H1 (cell line): Measurements from ENCODE around the gene CUEDC2. TPM values are rescaled to one million over a fixed set of nuclear protein-coding genes. Genes with fewer than 3 reads are reported as not detected.

Experiments
- CTCF ChIA-PET: fragments of 300-600 bp; sonication (Branson Sonifier 250); formaldehyde crosslinking; loops from one replicate; lab custom pipeline; 2021; ENCODE audit not compliant: partially characterized antibody; lab: Charles Lee
- POLR2A ChIA-PET: fragments of 300-600 bp; sonication (Branson Sonifier 250); formaldehyde crosslinking; loops from one replicate; lab custom pipeline; 2021; ENCODE audit warnings: inconsistent platforms; ENCODE audit not compliant: partially characterized antibody; lab: Charles Lee
- DNase-seq, 2 experiments: peaks; one replicate each; pipeline versions ENCODE4 v3.0.0 to v3.0.0-alpha.2; 2010 to 2022; ENCODE audit warnings: low spot score in 2 of 2, low read depth in 1 of 2, mixed read lengths in 1 of 2
- FAIRE-seq: peaks from 2 replicates; lab custom pipeline; 2011; peaks lifted over from hg19 to GRCh38; lab: Jason Lieb, UNC
- H2AFZ ChIP-seq: 2 replicates; pipeline ENCODE4 v1.8.1; 2012; ENCODE audit warnings: low read length, inconsistent platforms
- H2AK5ac ChIP-seq: 2 replicates; pipeline ENCODE4 v1.6.1; 2013; ENCODE audit warnings: low read depth, low read length
- H2BK120ac ChIP-seq: replicated peaks from 2 replicates; pipeline ENCODE3; 2013; ENCODE audit warnings: low read depth, low read length, inconsistent platforms
- H2BK12ac ChIP-seq: 2 replicates; pipeline ENCODE4 v1.6.1; 2013; ENCODE audit warnings: low read depth, low read length
- H2BK15ac ChIP-seq: 2 replicates; pipeline ENCODE4 v1.6.1; 2013; ENCODE audit warnings: low read length
- H2BK20ac ChIP-seq: 2 replicates; pipeline ENCODE4 v1.6.1; 2013; ENCODE audit warnings: low read length
- H2BK5ac ChIP-seq: 2 replicates; pipeline ENCODE4 v1.6.1; 2013; ENCODE audit warnings: low read depth, low read length
- H3K14ac ChIP-seq: 2 replicates; pipeline ENCODE4 v1.6.1; 2013; ENCODE audit warnings: inconsistent platforms; ENCODE audit not compliant: insufficient read length
- H3K18ac ChIP-seq: 2 replicates; pipeline ENCODE4 v1.6.1; 2013; ENCODE audit warnings: low read length; ENCODE audit errors: extremely low read depth
- H3K23ac ChIP-seq: 2 replicates; pipeline ENCODE4 v1.6.1; 2013; ENCODE audit warnings: inconsistent platforms; ENCODE audit not compliant: insufficient read length
- H3K23me2 ChIP-seq: 2 replicates; pipeline ENCODE4 v1.6.1; 2013; ENCODE audit warnings: low read depth, low read length
- H3K27ac ChIP-seq: 2 replicates; pipeline ENCODE4 v1.6.1; 2011; ENCODE audit warnings: low read depth, low read length, inconsistent platforms
- H3K27me3 ChIP-seq, 4 experiments: replicated peaks in 1 of 4; 1 replicate in 1 of 4; 2 replicates in 3 of 4; pipeline versions ENCODE4 v1.6.1 to v1.8.1; 2011 to 2013; ENCODE audit warnings: low read length in 3 of 4, mild to moderate bottlenecking in 3 of 4, inconsistent platforms in 2 of 4, mixed read lengths in 2 of 4, moderate library complexity in 1 of 4; ENCODE audit not compliant: control insufficient read depth in 3 of 4, insufficient read depth in 3 of 4; ENCODE audit errors: extremely low read depth in 1 of 4
- H3K36me3 ChIP-seq, 4 experiments: 2 replicates each; pipeline versions ENCODE4 v1.6.1 to v1.8.1; 2011 to 2013; ENCODE audit warnings: mild to moderate bottlenecking in 4 of 4, low read length in 3 of 4, moderate library complexity in 2 of 4, control low read depth in 1 of 4, inconsistent platforms in 1 of 4; ENCODE audit not compliant: insufficient read depth in 4 of 4, control insufficient read depth in 2 of 4
- H3K4ac ChIP-seq: replicated peaks from 2 replicates; pipeline ENCODE3; 2013; ENCODE audit warnings: low read length, low read depth, mixed read lengths, inconsistent platforms; ENCODE audit not compliant: insufficient read length
- H3K4me1 ChIP-seq, 4 experiments: replicated peaks in 1 of 4; 1 replicate in 1 of 4; 2 replicates in 3 of 4; pipeline versions ENCODE4 v1.6.1 to v1.8.1; 2011 to 2013; ENCODE audit warnings: low read length in 3 of 4, inconsistent platforms in 2 of 4, mixed read lengths in 1 of 4; ENCODE audit not compliant: insufficient read depth in 4 of 4, control insufficient read depth in 3 of 4
- H3K4me2 ChIP-seq, 2 experiments: 2 replicates each; pipeline versions ENCODE4 v1.6.1 to v1.8.1; 2011 to 2013; ENCODE audit warnings: low read depth in 2 of 2, low read length in 2 of 2, control low read depth in 1 of 2, inconsistent platforms in 1 of 2, mild to moderate bottlenecking in 1 of 2; ENCODE audit not compliant: insufficient read depth in 1 of 2
- H3K4me3 ChIP-seq, 4 experiments: fragments of 200-600, 300-600 bp in 1 of 4; sonication (generic), shearing (Covaris generic), sonication (Bioruptor Twin) in 1 of 4; 2 replicates each; pipeline versions ENCODE4 v1.5.1 to v1.8.1; 2011 to 2016; ENCODE audit warnings: low read length in 4 of 4, low read depth in 3 of 4, control low read depth in 2 of 4, inconsistent platforms in 2 of 4, mild to moderate bottlenecking in 2 of 4, mixed read lengths in 1 of 4, moderate library complexity in 1 of 4; ENCODE audit not compliant: insufficient read depth in 2 of 4; ENCODE audit errors: extremely low read depth in 1 of 4
- H3K56ac ChIP-seq: replicated peaks from 2 replicates; pipeline ENCODE3; 2013; ENCODE audit warnings: low read depth, mild to moderate bottlenecking, mixed read lengths, low read length, inconsistent platforms; ENCODE audit not compliant: insufficient read length
- H3K79me1 ChIP-seq: 2 replicates; pipeline ENCODE4 v1.6.1; 2013; ENCODE audit warnings: low read depth, low read length, control low read depth
- H3K79me2 ChIP-seq, 2 experiments: 2 replicates each; pipeline versions ENCODE4 v1.6.1 to v1.8.1; 2012 to 2013; ENCODE audit warnings: low read length in 2 of 2, mild to moderate bottlenecking in 2 of 2, inconsistent platforms in 1 of 2; ENCODE audit not compliant: insufficient read depth in 2 of 2, control insufficient read depth in 1 of 2
- H3K9ac ChIP-seq, 4 experiments: replicated peaks in 1 of 4; 1 replicate in 1 of 4; 2 replicates in 3 of 4; pipeline versions ENCODE4 v1.6.1 to v1.8.1; 2011 to 2013; ENCODE audit warnings: low read depth in 3 of 4, low read length in 3 of 4, control low read depth in 2 of 4, mild to moderate bottlenecking in 2 of 4, moderate library complexity in 2 of 4, inconsistent platforms in 1 of 4; ENCODE audit errors: extremely low read depth in 1 of 4
- H3K9me3 ChIP-seq, 2 experiments: 2 replicates each; pipeline versions ENCODE4 v1.6.1 to v1.8.1; 2012 to 2013; ENCODE audit warnings: mild to moderate bottlenecking in 2 of 2, moderate library complexity in 2 of 2, control low read depth in 1 of 2, inconsistent platforms in 1 of 2, low read depth in 1 of 2, low read length in 1 of 2, mixed read lengths in 1 of 2; ENCODE audit not compliant: insufficient read depth in 2 of 2
- H4K20me1 ChIP-seq, 2 experiments: replicated peaks in 1 of 2; 2 replicates each; pipeline versions ENCODE3 to v1.8.1; 2011 to 2013; ENCODE audit warnings: inconsistent platforms in 2 of 2, low read length in 2 of 2, mild to moderate bottlenecking in 1 of 2; ENCODE audit not compliant: insufficient read depth in 2 of 2, control insufficient read depth in 1 of 2
- H4K5ac ChIP-seq: 2 replicates; pipeline ENCODE4 v1.6.1; 2013; ENCODE audit warnings: low read length, low read depth, mixed read lengths, inconsistent platforms; ENCODE audit not compliant: insufficient read length
- H4K8ac ChIP-seq: 2 replicates; pipeline ENCODE4 v1.8.0; 2013; ENCODE audit warnings: mild to moderate bottlenecking, moderate library complexity, low read length, inconsistent platforms; ENCODE audit not compliant: insufficient read depth; ENCODE audit errors: extremely low read depth
- H4K91ac ChIP-seq: replicated peaks from 2 replicates; pipeline ENCODE3; 2013; ENCODE audit warnings: low read length, mixed read lengths, inconsistent platforms; ENCODE audit not compliant: insufficient read length
- BACH1 ChIP-seq: IDR thresholded peaks from 2 replicates; pipeline ENCODE4 v1.6.1; 2012; ENCODE audit warnings: low read length, improper control_type of control experiment
- CREB1 ChIP-seq: IDR thresholded peaks from 2 replicates; pipeline ENCODE4 v1.6.1; 2012; ENCODE audit warnings: inconsistent platforms
- CTBP2 ChIP-seq: IDR thresholded peaks from 2 replicates; pipeline ENCODE4 v1.7.0; 2011; ENCODE audit warnings: borderline replicate concordance, mild to moderate bottlenecking, moderate library complexity, mixed read lengths, low read length; ENCODE audit not compliant: insufficient read depth, insufficient read length
- E2F6 ChIP-seq: IDR thresholded peaks from 2 replicates; pipeline ENCODE4 v1.6.1; 2012; ENCODE audit warnings: inconsistent platforms
- HDAC2 ChIP-seq, 2 experiments: fragments of 300-600 bp in 1 of 2; sonication (generic) in 1 of 2; IDR thresholded peaks; 2 replicates each; pipeline ENCODE4 v1.6.1; 2011 to 2012; ENCODE audit warnings: low read depth in 2 of 2, low read length in 2 of 2, mild to moderate bottlenecking in 2 of 2, moderate library complexity in 2 of 2, borderline replicate concordance in 1 of 2, inconsistent platforms in 1 of 2
- MAX ChIP-seq: IDR thresholded peaks from 2 replicates; pipeline ENCODE4 v1.6.1; 2012; ENCODE audit warnings: inconsistent platforms
- TEAD4 ChIP-seq: IDR thresholded peaks from 2 replicates; pipeline ENCODE4 v1.6.1; 2012; ENCODE audit warnings: low read depth, low read length, inconsistent platforms, mixed read lengths
- WGBS, 2 experiments: shearing (Covaris generic) in 1 of 2; methylation state at CpG; one replicate each; pipeline versions ENCODE4 v1.1.6 to v1.1.7; 2013 to 2015; ENCODE audit warnings: low lambda C conversion rate in 2 of 2, mixed read lengths in 2 of 2, inconsistent platforms in 1 of 2, low coverage in 1 of 2, missing lambda C conversion rate in 1 of 2; ENCODE audit not compliant: insufficient replicate concordance in 2 of 2, insufficient coverage in 1 of 2, insufficient read length in 1 of 2; ENCODE audit errors: extremely low coverage in 1 of 2, missing lambda C conversion rate in 1 of 2; 5-methylcytosine and 5-hydroxymethylcytosine counted together
- polyA plus RNA-seq, 7 experiments: library from polyadenylated mRNA; depleted of rRNA in 3 of 7; stranded (reverse) in 5 of 7; unstranded in 2 of 7; fragments of >200 nt in 5 of 7; fragments of 200-250 nt in 2 of 7; gene quantifications; 1 replicate in 5 of 7; 2 replicates in 1 of 7; 4 replicates in 1 of 7; pipeline versions ENCODE4 v1.2.1 to v1.2.3, GENCODE V29; 2011 to 2013; ENCODE audit warnings: missing spikeins in 2 of 7, mixed read lengths in 2 of 7
- total RNA-seq: library from RNA; stranded (reverse); fragmentation: NEBNext Ultra II Directional; extraction: Animal tissue kit (Norgen Biotek cat#: 25700); gene quantifications from 2 replicates; pipeline ENCODE4 v1.2.1, GENCODE V29; 2021

Gene CUEDC2
- total and polyA plus RNA-seq, 2 of the 8 experiments (the other 6 are each of a cell fraction or from before 2014, with no cell fraction given), result 41.7 to 55.2 TPM

GRCh38 chr10:102418622-102419268 lies 13.6 kb downstream of the CUEDC2 start, which contains the start of gene PSD:
PSD (minus strand) TSS chr10:102418785; CDS start chr10:102417038, 1,747 bp downstream.
- H4K5ac ChIP-seq, result peak within 1 kb of the TSS; percentile 61
- peak within 1 kb of the TSS; percentile 97 for H4K91ac ChIP-seq
- H2BK5ac ChIP-seq, result peak within 1 kb of the TSS; percentile 81; the same call in 1 of the 2 replicates
- no peaks in the 10 kb centered on the region for H3K27me3 ChIP-seq
- H3K4ac ChIP-seq, result peak within 1 kb of the TSS; percentile 97
- peak within 1 kb of the TSS; percentile 29; the same call in 1 of the 2 replicates for H2AK5ac ChIP-seq
- no peaks in the 10 kb centered on the region for H3K79me2 ChIP-seq
- 0 out of 8 replicates have a peak, but pooled peaks cover 0 to 3% (median 0%) of the 10 kb centered on the region in 4 experiments for H3K36me3 ChIP-seq
- H3K4me1 ChIP-seq, result peaks cover 0 to 25% (median 10%) of the 10 kb centered on the region in 4 experiments; a peak in 5 of 7 replicates
- peaks cover 32% of the 10 kb centered on the region for H3K23me2 ChIP-seq
- no peaks in the 10 kb centered on the region for H3K9me3 ChIP-seq
- peak within 1 kb of the TSS in 1 of 4 experiments; percentile 6; a peak in 2 of 7 replicates for H3K9ac ChIP-seq
- FAIRE-seq, result no peak
- CTCF ChIA-PET, result interaction anchor here (0.6 to 10.1 kb wide), 5 partner anchors 9 to 547 kb away, joined by 3 to 205 read pairs (median 3); partner anchors contain the start of gene NFKB2
- WGBS, 2 experiments, result 3% methylated on average over 28 of the region's 45 CpGs; no CpG with 5 or more reads in 1 of the 2 experiments
- peak within 1 kb of the TSS; percentile 95; the same call in 1 of the 2 replicates for H2BK12ac ChIP-seq
- no peak within 1 kb of the TSS; the same call in 1 of the 2 replicates for H4K8ac ChIP-seq
- no peak within 1 kb of the TSS for H3K23ac ChIP-seq
- H2BK15ac ChIP-seq, result peak within 1 kb of the TSS; percentile 92; the same call in 1 of the 2 replicates
- POLR2A ChIA-PET, result interaction anchor here (0.9 to 1.7 kb wide), 5 partner anchors 9 to 44 kb away, joined by 3 to 11 read pairs (median 4); partner anchors contain the start of genes CUEDC2 and NFKB2
- H2BK120ac ChIP-seq, result peak within 1 kb of the TSS; percentile 43
- peak in 1 of 2 experiments; percentile 79 for DNase-seq
- no peak within 1 kb of the TSS for H3K27ac ChIP-seq
- peaks cover 1 to 9% of the 10 kb centered on the region in 2 experiments for H4K20me1 ChIP-seq
- peak within 1 kb of the TSS; percentile 77 for H2AFZ ChIP-seq
- H3K4me2 ChIP-seq, result peak within 1 kb of the TSS; percentile 88 to 100
- peak within 1 kb of the TSS; percentile 61 for H3K56ac ChIP-seq
- H3K18ac ChIP-seq, result peak within 1 kb of the TSS; percentile 88
- no peaks in the 10 kb centered on the region for H3K79me1 ChIP-seq
- H3K4me3 ChIP-seq, result peak within 1 kb of the TSS; percentile 74 to 92 (median 80)
- H3K14ac ChIP-seq, result peak within 1 kb of the TSS; percentile 68
- H2BK20ac ChIP-seq, result peak within 1 kb of the TSS; percentile 84; the same call in 1 of the 2 replicates
- no peak for TF ChIP-seq CTBP2
- peak; percentile 25; the same call in 1 of the 2 replicates for TF ChIP-seq CREB1
- TF ChIP-seq MAX, result peak; percentile 79
- no peak for TF ChIP-seq TEAD4
- peak; percentile 29 to 84; a peak in 1 of 4 replicates for TF ChIP-seq HDAC2 (IDR thresholded peaks at IDR 0.05; ENCODE audit: borderline replicate concordance in 1 of 2, low read depth in 2 of 2, low read length in 2 of 2)
- peak; percentile 48; the same call in 1 of the 2 replicates for TF ChIP-seq E2F6
- TF ChIP-seq BACH1, result peak; percentile 74
